HG03571 (cell line): ENCODE data around the gene IL17C.
A peak's percentile ranks its signal among the peaks of the same experiment; 100 is the strongest.
"Not testable (repeated sequence)": the region's sequence is repeated elsewhere in the genome, so short reads cannot be mapped to it uniquely, and the experiment has no call there.

Source experiments
- ATAC-seq: cut with Tn5 transposase; IDR thresholded peaks from one replicate; pipeline ENCODE4 v1.9.1; 2021; ENCODE audit not compliant: unreplicated experiment

The IL17C gene

GRCh38 chr16:88657371-88657770 lies 19.0 kb downstream of the IL17C start:
- ATAC-seq = no peak

- no peak for ATAC-seq
These were observed 20.3 kb downstream of the IL17C start for GRCh38 chr16:88658714-88659113.

GRCh38 chr16:88659160-88659559 lies 20.8 kb downstream of the IL17C start:
- no peak for ATAC-seq

GRCh38 chr16:88661468-88661867 lies 23.1 kb downstream of the IL17C start:
- ATAC-seq = no peak

GRCh38 chr16:88662222-88662842 lies 24.0 kb downstream of the IL17C start:
- ATAC-seq = peak; percentile 2

GRCh38 chr16:88662843-88663606 lies 24.7 kb downstream of the IL17C start, which contains the start of gene MVD:
TSS of gene MVD (minus strand) at chr16:88663091. CDS start at chr16:88663080, 11 bp downstream.
- peak; percentile 92 for ATAC-seq

GRCh38 chr16:88665148-88665547 lies 26.8 kb downstream of the IL17C start:
- ATAC-seq = no peak

GRCh38 chr16:88665570-88665969 lies 27.2 kb downstream of the IL17C start:
- no peak for ATAC-seq

- no peak for ATAC-seq
These were observed 29.1 kb downstream of the IL17C start for GRCh38 chr16:88667461-88667860.

- not testable (repeated sequence) for ATAC-seq
These were observed 31.1 kb downstream of the IL17C start for GRCh38 chr16:88669493-88669892.

GRCh38 chr16:88669980-88670379 lies 31.6 kb downstream of the IL17C start:
- no peak for ATAC-seq

GRCh38 chr16:88671806-88672205 lies 33.4 kb downstream of the IL17C start:
- no peak for ATAC-seq

- ATAC-seq = no peak
These were observed 34.4 kb downstream of the IL17C start for GRCh38 chr16:88672776-88673175.

GRCh38 chr16:88673716-88674379 lies 35.5 kb downstream of the IL17C start:
- ATAC-seq = no peak

- ATAC-seq = no peak
These were observed 38.3 kb downstream of the IL17C start for GRCh38 chr16:88676502-88677242.

GRCh38 chr16:88677721-88678120 lies 39.3 kb downstream of the IL17C start:
- no peak for ATAC-seq

- ATAC-seq = no peak
These were observed 40.0 kb downstream of the IL17C start for GRCh38 chr16:88678224-88678979.

GRCh38 chr16:88680554-88681083 lies 42.2 kb downstream of the IL17C start:
- ATAC-seq = no peak

- no peak for ATAC-seq
These were observed 42.8 kb downstream of the IL17C start for GRCh38 chr16:88681084-88681680.
